NT2/D1 (cell line): ENCODE results near the gene SLA2.
A peak's percentile ranks its signal among the peaks of the same experiment; 100 is the strongest.

ENCODE experiments used
- DNase-seq: peaks from one replicate; pipeline ENCODE4 v3.0.0-alpha.2; 2011; ENCODE audit warnings: low read depth, low spot score
- H3K27me3 ChIP-seq: 2 replicates; pipeline ENCODE4 v1.6.0; 2011; ENCODE audit warnings: mild to moderate bottlenecking; ENCODE audit not compliant: insufficient read length, insufficient read depth
- H3K36me3 ChIP-seq: 2 replicates; pipeline ENCODE4 v1.6.1; 2011; ENCODE audit warnings: mild to moderate bottlenecking, low read length, mixed read lengths; ENCODE audit not compliant: insufficient read depth, insufficient read length
- H3K4me1 ChIP-seq: 2 replicates; pipeline ENCODE4 v1.5.1; 2011; ENCODE audit not compliant: insufficient read depth, insufficient read length
- H3K4me3 ChIP-seq: 2 replicates; pipeline ENCODE4 v1.5.1; 2011; ENCODE audit warnings: low read depth; ENCODE audit not compliant: insufficient read length
- H3K9ac ChIP-seq: 2 replicates; pipeline ENCODE4 v1.6.0; 2011; ENCODE audit warnings: low read depth; ENCODE audit not compliant: insufficient read length
- H3K9me3 ChIP-seq: 2 replicates; pipeline ENCODE4 v1.5.1; 2011; ENCODE audit warnings: mild to moderate bottlenecking, low read length; ENCODE audit not compliant: insufficient read depth
- SUZ12 ChIP-seq: IDR thresholded peaks from 2 replicates; pipeline ENCODE4 v1.6.1; 2011; ENCODE audit not compliant: insufficient read length, insufficient read depth; ENCODE audit errors: extremely low read depth
- YY1 ChIP-seq: IDR thresholded peaks from 2 replicates; pipeline ENCODE4 v1.6.1; 2011; ENCODE audit not compliant: insufficient read length, insufficient read depth
- ZNF274 ChIP-seq: IDR thresholded peaks from 2 replicates; pipeline ENCODE4 v1.6.1; 2011; ENCODE audit warnings: mild to moderate bottlenecking, low read depth, low read length

SLA2 gene

GRCh38 chr20:36563374-36563773 is 82.6 kb downstream of the SLA2 start:
- no peaks in the 10 kb centered on the region for H3K27me3 ChIP-seq
- no peak overlapping the region for H3K9ac ChIP-seq
- no peak overlapping the region for H3K4me3 ChIP-seq

GRCh38 chr20:36562724-36563123 is 83.3 kb downstream of the SLA2 start:
- Histone ChIP-seq H3K9ac (peak overlapping the region; percentile 8), H3K9me3 (peaks cover 12% of the 10 kb centered on the region; the same call in 1 of the 2 replicates), H3K27me3 (no peaks in the 10 kb centered on the region), H3K36me3 (no peaks in the 10 kb centered on the region), H3K4me1 (peaks cover 3% of the 10 kb centered on the region), H3K4me3 (no peak overlapping the region)
- no peak for TF ChIP-seq YY1
- no peak for TF ChIP-seq ZNF274
- no peak for TF ChIP-seq SUZ12
- DNase-seq = no peak

More at GRCh38 chr20:36563374-36563773, 82.6 kb downstream of the SLA2 start:
- TF ChIP-seq SUZ12 (no peak), YY1 (no peak)
- peaks cover 3% of the 10 kb centered on the region for H3K4me1 ChIP-seq
- no peak for DNase-seq
- peaks cover 12% of the 10 kb centered on the region; the same call in 1 of the 2 replicates for H3K9me3 ChIP-seq
- H3K36me3 ChIP-seq = no peaks in the 10 kb centered on the region
